OCI-LY7 (cell line): Measurements from ENCODE around the gene PLCG1.

Experiments
- EZH2phosphoT487 ChIP-seq: fragments of 200-600 bp; sonication (generic); IDR thresholded peaks from 2 replicates; pipeline ENCODE4 v1.6.1; 2018; ENCODE audit warnings: low read depth, borderline replicate concordance, mild to moderate bottlenecking, mixed run types, antibody characterized with exemption, low read length, moderate library complexity, mixed read lengths
- TF ChIP-seq, protein P1 (sequence below): fragments of 200-600 bp; sonication (generic); conservative IDR thresholded peaks from 2 replicates; pipeline ENCODE4 v1.5.1; 2014; ENCODE audit warnings: mild to moderate bottlenecking, antibody characterized with exemption, low read length, moderate library complexity, mixed read lengths

DNA sequence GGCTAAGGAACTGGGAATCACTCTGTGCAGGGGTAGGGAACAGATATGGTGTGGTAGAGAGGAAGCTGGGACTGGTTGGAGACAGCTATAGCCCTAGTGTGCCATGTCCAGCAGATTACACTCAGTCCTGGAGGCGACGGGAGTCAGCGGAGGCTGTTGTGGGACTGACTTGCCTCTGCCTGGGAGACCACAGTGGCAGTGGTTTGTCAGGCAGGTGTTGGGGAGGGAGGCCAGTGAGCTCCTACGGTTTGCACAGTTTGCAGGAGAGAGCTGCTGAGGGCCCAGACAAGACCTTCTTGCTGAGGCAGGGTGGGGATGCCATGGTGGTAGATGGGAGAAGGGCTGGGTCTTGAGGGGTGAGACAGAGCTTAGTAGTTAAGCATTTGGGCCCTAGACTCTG lies 4.9 kb downstream of the PLCG1 start:
- TF ChIP-seq, protein P1, sequence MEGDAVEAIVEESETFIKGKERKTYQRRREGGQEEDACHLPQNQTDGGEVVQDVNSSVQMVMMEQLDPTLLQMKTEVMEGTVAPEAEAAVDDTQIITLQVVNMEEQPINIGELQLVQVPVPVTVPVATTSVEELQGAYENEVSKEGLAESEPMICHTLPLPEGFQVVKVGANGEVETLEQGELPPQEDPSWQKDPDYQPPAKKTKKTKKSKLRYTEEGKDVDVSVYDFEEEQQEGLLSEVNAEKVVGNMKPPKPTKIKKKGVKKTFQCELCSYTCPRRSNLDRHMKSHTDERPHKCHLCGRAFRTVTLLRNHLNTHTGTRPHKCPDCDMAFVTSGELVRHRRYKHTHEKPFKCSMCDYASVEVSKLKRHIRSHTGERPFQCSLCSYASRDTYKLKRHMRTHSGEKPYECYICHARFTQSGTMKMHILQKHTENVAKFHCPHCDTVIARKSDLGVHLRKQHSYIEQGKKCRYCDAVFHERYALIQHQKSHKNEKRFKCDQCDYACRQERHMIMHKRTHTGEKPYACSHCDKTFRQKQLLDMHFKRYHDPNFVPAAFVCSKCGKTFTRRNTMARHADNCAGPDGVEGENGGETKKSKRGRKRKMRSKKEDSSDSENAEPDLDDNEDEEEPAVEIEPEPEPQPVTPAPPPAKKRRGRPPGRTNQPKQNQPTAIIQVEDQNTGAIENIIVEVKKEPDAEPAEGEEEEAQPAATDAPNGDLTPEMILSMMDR: no peak
- TF ChIP-seq EZH2phosphoT487: no peak
